ENCODE results near the gene CDC5L. TPM values are rescaled to one million over a fixed set of nuclear protein-coding genes. Genes with fewer than 3 reads are reported as not detected.

Gene CDC5L
- total and polyA plus RNA-seq, 4 experiments from 2014 or later = 9.8 to 22.4 (median 19.3) TPM

DNA sequence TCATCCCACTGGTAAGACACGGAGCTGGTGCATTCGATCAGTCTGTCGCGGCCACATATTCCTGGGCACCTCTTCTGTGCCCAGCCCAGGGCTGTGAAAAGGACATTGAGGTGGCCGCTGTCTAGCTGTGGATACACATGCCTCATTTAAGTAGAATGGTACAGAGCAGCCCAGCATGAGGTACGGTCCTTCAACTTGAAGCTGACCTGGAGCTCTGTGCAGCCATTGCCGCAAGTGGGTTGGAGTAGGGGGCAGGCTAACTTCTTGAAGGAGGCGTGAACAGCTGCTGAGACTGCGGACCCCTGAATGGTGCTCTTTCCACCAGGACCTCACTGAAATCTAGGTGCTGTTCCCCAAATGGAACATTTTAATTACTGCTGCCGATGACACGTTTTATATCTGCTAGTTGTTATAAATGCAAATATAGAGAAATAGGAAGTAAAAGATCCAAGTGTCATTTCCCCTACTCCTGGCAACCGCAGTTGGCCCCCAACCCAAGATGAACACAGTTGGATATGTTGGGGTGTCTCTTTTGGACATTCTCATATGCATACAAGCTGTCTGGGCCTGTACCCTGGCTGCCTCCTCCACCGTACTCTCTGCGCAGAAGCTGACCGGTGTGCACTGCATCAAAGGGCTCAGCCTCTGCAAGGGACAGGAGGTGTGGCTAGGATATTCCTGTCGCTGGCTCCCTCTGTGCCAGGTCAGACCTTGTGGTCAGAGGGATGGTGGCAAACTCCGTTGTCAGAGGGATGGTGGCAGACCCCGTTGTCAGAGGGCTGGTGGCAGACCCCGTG is 86.1 kb downstream of the CDC5L start:
- peaks cover 0 to 5% (median 2%) of the 10 kb centered on the region in 4 donors for H3K4me1 Mint-ChIP-seq
- H3K4me3 Mint-ChIP-seq = no peak overlapping the region
- Histone ChIP-seq H3K36me3 (ENCODE audit: insufficient read depth, low read length) (no peaks in the 10 kb centered on the region), H3K4me3 (ENCODE audit: low read length in 2 of 2) (no peak overlapping the region), H3K9me3 (ENCODE audit: control insufficient read depth in 1 of 2, low read length in 2 of 2) (no peaks in the 10 kb centered on the region), H3K27me3 (ENCODE audit: insufficient read depth, low read length) (no peaks in the 10 kb centered on the region), H3K4me1 (ENCODE audit: insufficient read depth, low read length) (peaks cover 6% of the 10 kb centered on the region), H3K27ac (ENCODE audit: low read depth, low read length) (no peak overlapping the region)
- DNase-seq = no peak
- no peak overlapping the region for H3K27ac Mint-ChIP-seq
- H3K36me3 Mint-ChIP-seq = no peaks in the 10 kb centered on the region
- CTCF ChIA-PET (ENCODE audit: partially characterized antibody) = interaction anchor here (0.8 kb wide), 1 partner anchor 16 kb away, joined by 3 read pairs; no protein-coding TSS in a partner anchor
- intact Hi-C loops (cut with micrococcal nuclease) = no loop called here
- POLR2A ChIA-PET (ENCODE audit: partially characterized antibody) = interaction anchor here (0.5 kb wide), 1 partner anchor 18 kb away, joined by 5 read pairs; no protein-coding TSS in a partner anchor
- no peaks in the 10 kb centered on the region for H3K9me3 Mint-ChIP-seq
- peaks cover 0 to 2% of the 10 kb centered on the region in 2 donors for H3K27me3 Mint-ChIP-seq

DNA sequence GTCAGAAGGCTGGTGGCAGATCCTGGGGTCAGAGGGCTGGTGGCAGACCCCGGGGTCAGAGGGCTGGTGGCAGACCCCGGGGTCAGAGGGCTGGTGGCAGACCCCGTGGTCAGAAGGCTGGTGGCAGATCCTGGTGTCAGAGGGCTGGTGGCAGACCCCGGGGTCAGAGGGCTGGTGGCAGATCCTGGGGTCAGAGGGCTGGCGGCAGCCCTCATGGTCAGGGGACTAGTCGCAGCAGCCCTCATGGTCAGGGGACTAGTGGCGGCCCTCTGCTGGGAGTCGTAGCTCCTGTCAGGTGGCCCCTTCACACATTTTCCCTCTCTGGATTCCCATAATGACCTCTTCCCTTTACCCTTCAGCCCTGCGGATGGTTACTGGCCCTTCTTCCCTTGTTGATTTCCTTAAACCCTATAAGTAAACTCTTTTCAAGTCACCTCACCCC is 86.7 kb downstream of the CDC5L start:
- ChIA-PET CTCF (ENCODE audit: partially characterized antibody) (interaction anchor here (1.8 kb wide), 1 partner anchor 11 kb away, joined by 24 read pairs; no protein-coding TSS in a partner anchor), POLR2A (ENCODE audit: partially characterized antibody) (no interaction called here)
- no peak overlapping the region for H3K4me3 ChIP-seq (ENCODE audit: low read length in 2 of 2)
- Mint-ChIP-seq H3K27me3 (peaks cover 0 to 2% of the 10 kb centered on the region in 2 donors), H3K4me3 (no peak overlapping the region), H3K27ac (no peak overlapping the region), H3K36me3 (no peaks in the 10 kb centered on the region), H3K9me3 (no peaks in the 10 kb centered on the region), H3K4me1 (peaks cover 0 to 5% (median 2%) of the 10 kb centered on the region in 4 donors)
- no peak overlapping the region for H3K27ac ChIP-seq (ENCODE audit: low read depth, low read length)
- no peaks in the 10 kb centered on the region for H3K27me3 ChIP-seq (ENCODE audit: insufficient read depth, low read length)
- no peaks in the 10 kb centered on the region for H3K36me3 ChIP-seq (ENCODE audit: insufficient read depth, low read length)
- intact Hi-C loops (cut with micrococcal nuclease) = no loop called here
- H3K4me1 ChIP-seq (ENCODE audit: insufficient read depth, low read length) = peaks cover 6% of the 10 kb centered on the region
- H3K9me3 ChIP-seq (ENCODE audit: control insufficient read depth in 1 of 2, low read length in 2 of 2) = no peaks in the 10 kb centered on the region
- no peak for DNase-seq

DNA sequence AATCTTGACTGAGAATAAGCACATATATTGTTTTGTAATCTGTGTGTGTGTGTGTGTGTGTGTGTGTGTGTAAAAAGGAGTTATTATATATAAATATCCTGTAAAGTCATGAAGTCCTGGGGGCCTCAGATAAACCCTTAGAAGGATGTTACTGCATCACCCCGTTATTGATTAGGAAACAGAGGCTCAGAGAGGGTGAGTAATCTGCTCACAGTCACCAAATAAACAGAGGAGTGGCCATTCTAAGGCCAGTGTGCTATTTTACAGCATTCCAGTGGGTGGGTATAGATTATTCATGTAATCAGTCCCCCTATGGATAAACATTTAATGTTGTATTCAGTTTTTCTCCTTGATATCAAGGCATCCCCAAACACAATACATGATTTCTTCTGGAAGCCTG is 87.1 kb downstream of the CDC5L start:
- no peak for DNase-seq
- Mint-ChIP-seq H3K36me3 (no peaks in the 10 kb centered on the region), H3K9me3 (no peaks in the 10 kb centered on the region), H3K27me3 (peaks cover 2% of the 10 kb centered on the region in 2 donors), H3K4me1 (peaks cover 0 to 5% (median 2%) of the 10 kb centered on the region in 4 donors), H3K27ac (no peak overlapping the region), H3K4me3 (no peak overlapping the region)
- Histone ChIP-seq H3K4me3 (ENCODE audit: low read length in 2 of 2) (no peak overlapping the region), H3K9me3 (ENCODE audit: control insufficient read depth in 1 of 2, low read length in 2 of 2) (no peaks in the 10 kb centered on the region), H3K4me1 (ENCODE audit: insufficient read depth, low read length) (peaks cover 6% of the 10 kb centered on the region), H3K27ac (ENCODE audit: low read depth, low read length) (no peak overlapping the region), H3K36me3 (ENCODE audit: insufficient read depth, low read length) (no peaks in the 10 kb centered on the region), H3K27me3 (ENCODE audit: insufficient read depth, low read length) (no peaks in the 10 kb centered on the region)
- ChIA-PET CTCF (ENCODE audit: partially characterized antibody) (interaction anchor here (0.9 to 2.5 kb wide), 14 partner anchors 11 to 1570 kb away, joined by 3 to 45 read pairs (median 8); no protein-coding TSS in a partner anchor), POLR2A (ENCODE audit: partially characterized antibody) (no interaction called here)
- intact Hi-C loops (cut with micrococcal nuclease) = loop anchor here (5.0 kb wide), 1 partner anchor 943 kb away; no protein-coding TSS in a partner anchor

DNA sequence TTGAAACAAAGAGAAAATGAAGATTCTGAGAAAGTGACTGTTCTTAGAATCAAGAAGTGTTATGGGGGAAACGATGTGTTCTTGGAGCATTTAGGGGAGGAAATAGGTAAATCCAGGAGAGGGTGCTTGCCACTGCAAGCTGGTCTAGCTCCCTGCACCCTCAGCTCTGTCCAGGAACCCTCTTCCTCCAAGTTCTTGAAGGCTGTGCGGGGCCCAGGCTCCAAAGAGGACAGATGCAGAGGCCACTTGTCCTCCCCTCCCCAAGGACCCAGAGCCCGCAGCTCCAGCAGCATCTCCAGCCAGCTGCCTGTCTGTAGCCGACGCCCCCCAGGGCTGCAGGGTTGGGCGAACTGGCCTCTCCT is 87.9 kb downstream of the CDC5L start:
- no peak overlapping the region for H3K4me3 ChIP-seq (ENCODE audit: low read length in 2 of 2)
- Mint-ChIP-seq H3K36me3 (no peaks in the 10 kb centered on the region), H3K9me3 (no peaks in the 10 kb centered on the region), H3K4me1 (peaks cover 0 to 5% (median 2%) of the 10 kb centered on the region in 4 donors), H3K27ac (no peak overlapping the region), H3K4me3 (no peak overlapping the region), H3K27me3 (peaks cover 2 to 3% of the 10 kb centered on the region in 2 donors)
- no peaks in the 10 kb centered on the region for H3K36me3 ChIP-seq (ENCODE audit: insufficient read depth, low read length)
- no peaks in the 10 kb centered on the region for H3K27me3 ChIP-seq (ENCODE audit: insufficient read depth, low read length)
- H3K4me1 ChIP-seq (ENCODE audit: insufficient read depth, low read length) = peaks cover 6% of the 10 kb centered on the region
- H3K27ac ChIP-seq (ENCODE audit: low read depth, low read length) = no peak overlapping the region
- CTCF ChIA-PET (ENCODE audit: partially characterized antibody) = interaction anchor here (0.7 to 2.7 kb wide), 39 partner anchors 10 to 1935 kb away, joined by 3 to 45 read pairs (median 4); no protein-coding TSS in a partner anchor
- no peak for DNase-seq
- POLR2A ChIA-PET (ENCODE audit: partially characterized antibody) = interaction anchor here (0.6 kb wide), 1 partner anchor 1202 kb away, joined by 3 read pairs; no protein-coding TSS in a partner anchor
- intact Hi-C loops (cut with micrococcal nuclease) = loop anchor here (5.0 kb wide), 1 partner anchor 942 kb away; no protein-coding TSS in a partner anchor
- H3K9me3 ChIP-seq (ENCODE audit: control insufficient read depth in 1 of 2, low read length in 2 of 2) = no peaks in the 10 kb centered on the region

DNA sequence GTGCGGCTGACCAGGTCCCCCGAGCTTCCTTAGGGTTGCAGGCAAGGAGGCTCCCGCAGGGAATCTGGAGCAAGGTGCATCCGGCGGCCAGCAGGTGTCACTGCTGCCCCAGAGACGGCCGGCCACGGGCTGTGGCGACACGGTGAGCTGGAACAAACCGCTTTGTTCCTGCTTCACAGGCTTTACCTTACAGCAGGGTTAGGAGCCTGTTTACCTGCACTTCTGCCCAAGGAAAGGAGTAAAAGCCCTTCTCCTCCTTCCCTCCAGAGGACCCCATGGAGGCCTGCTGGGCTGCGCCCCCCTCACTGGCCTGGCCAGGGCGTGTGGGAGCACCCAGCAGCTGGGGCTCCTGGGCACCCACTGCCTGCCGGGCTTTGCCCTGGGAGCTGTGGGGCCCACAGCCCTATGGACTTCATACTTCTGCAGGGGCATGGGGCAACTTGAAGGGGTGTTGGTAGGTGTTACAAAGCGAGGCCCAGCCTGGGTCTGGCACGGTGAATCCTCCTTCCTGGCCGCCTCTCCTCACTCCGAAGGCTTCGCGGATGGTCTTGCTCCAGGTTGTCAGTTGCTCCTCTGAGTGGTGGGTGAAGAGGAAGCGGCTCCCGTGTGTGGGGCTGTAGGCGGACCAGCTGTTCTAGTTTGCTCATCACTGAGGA is 88.4 kb downstream of the CDC5L start:
- ChIA-PET CTCF (ENCODE audit: partially characterized antibody) (interaction anchor here (0.7 to 2.7 kb wide), 39 partner anchors 10 to 1934 kb away, joined by 3 to 45 read pairs (median 4); no protein-coding TSS in a partner anchor), POLR2A (ENCODE audit: partially characterized antibody) (interaction anchor here (0.6 kb wide), 1 partner anchor 1201 kb away, joined by 3 read pairs; no protein-coding TSS in a partner anchor)
- Mint-ChIP-seq H3K4me1 (peaks cover 0 to 5% (median 2%) of the 10 kb centered on the region in 4 donors), H3K36me3 (no peaks in the 10 kb centered on the region), H3K4me3 (no peak overlapping the region), H3K9me3 (no peaks in the 10 kb centered on the region), H3K27me3 (peaks cover 2 to 3% of the 10 kb centered on the region in 2 donors), H3K27ac (no peak overlapping the region)
- H3K9me3 ChIP-seq (ENCODE audit: control insufficient read depth in 1 of 2, low read length in 2 of 2) = no peaks in the 10 kb centered on the region
- no peaks in the 10 kb centered on the region for H3K27me3 ChIP-seq (ENCODE audit: insufficient read depth, low read length)
- no peak overlapping the region for H3K4me3 ChIP-seq (ENCODE audit: low read length in 2 of 2)
- H3K27ac ChIP-seq (ENCODE audit: low read depth, low read length) = no peak overlapping the region
- peak; percentile 47 to 66 (median 63) for DNase-seq
- intact Hi-C loops (cut with micrococcal nuclease) = loop anchor here (5.0 kb wide), 1 partner anchor 941 kb away; no protein-coding TSS in a partner anchor
- H3K4me1 ChIP-seq (ENCODE audit: insufficient read depth, low read length) = peaks cover 6% of the 10 kb centered on the region
- no peaks in the 10 kb centered on the region for H3K36me3 ChIP-seq (ENCODE audit: insufficient read depth, low read length)

DNA sequence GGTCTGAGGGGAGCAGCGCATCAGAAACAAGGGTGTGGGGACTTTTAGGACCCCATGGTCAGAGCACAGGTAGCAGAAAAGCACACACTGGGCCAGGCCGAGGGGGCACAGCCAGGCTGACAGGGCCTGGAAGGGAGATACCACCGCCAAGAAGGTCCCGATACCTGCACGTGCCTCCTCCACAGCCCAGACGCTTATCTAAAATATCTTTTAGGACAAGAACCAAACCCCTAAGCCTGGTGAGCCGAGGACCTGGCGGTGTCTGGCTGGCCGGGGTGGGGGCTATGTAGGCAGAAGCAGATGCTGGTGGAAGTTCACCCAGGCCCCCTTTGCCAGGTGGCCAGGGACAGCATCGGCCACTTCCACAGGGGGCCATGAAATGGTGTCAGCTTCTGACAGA is 89.3 kb downstream of the CDC5L start:
- H3K9me3 ChIP-seq (ENCODE audit: control insufficient read depth in 1 of 2, low read length in 2 of 2) = no peaks in the 10 kb centered on the region
- H3K27me3 Mint-ChIP-seq = peaks cover 2 to 3% of the 10 kb centered on the region in 2 donors
- H3K9me3 Mint-ChIP-seq = no peaks in the 10 kb centered on the region
- ChIA-PET POLR2A (ENCODE audit: partially characterized antibody) (no interaction called here), CTCF (ENCODE audit: partially characterized antibody) (interaction anchor here (1.9 to 2.7 kb wide), 4 partner anchors 11 to 1446 kb away, joined by 5 to 45 read pairs (median 24); no protein-coding TSS in a partner anchor)
- no peaks in the 10 kb centered on the region for H3K27me3 ChIP-seq (ENCODE audit: insufficient read depth, low read length)
- no peak overlapping the region for H3K27ac Mint-ChIP-seq
- intact Hi-C loops (cut with micrococcal nuclease) = loop anchor here (5.0 kb wide), 1 partner anchor 940 kb away; no protein-coding TSS in a partner anchor
- peaks cover 6% of the 10 kb centered on the region for H3K4me1 ChIP-seq (ENCODE audit: insufficient read depth, low read length)
- H3K36me3 ChIP-seq (ENCODE audit: insufficient read depth, low read length) = no peaks in the 10 kb centered on the region
- no peaks in the 10 kb centered on the region for H3K36me3 Mint-ChIP-seq
- H3K4me1 Mint-ChIP-seq = peaks cover 0 to 5% (median 2%) of the 10 kb centered on the region in 4 donors
- H3K4me3 ChIP-seq (ENCODE audit: low read length in 2 of 2) = no peak overlapping the region
- DNase-seq = no peak
- H3K4me3 Mint-ChIP-seq = no peak overlapping the region
- no peak overlapping the region for H3K27ac ChIP-seq (ENCODE audit: low read depth, low read length)

Data from CD4-positive, alpha-beta memory T cell (primary cell).